GM19193 (cell line): ENCODE data around the gene ZZZ3.

Source experiments
- POLR2A ChIP-seq: IDR thresholded peaks from 4 replicates; pipeline ENCODE4 v1.6.1; 2011; ENCODE audit not compliant: insufficient read depth, insufficient read length; ENCODE audit errors: extremely low read depth

ZZZ3 gene

DNA sequence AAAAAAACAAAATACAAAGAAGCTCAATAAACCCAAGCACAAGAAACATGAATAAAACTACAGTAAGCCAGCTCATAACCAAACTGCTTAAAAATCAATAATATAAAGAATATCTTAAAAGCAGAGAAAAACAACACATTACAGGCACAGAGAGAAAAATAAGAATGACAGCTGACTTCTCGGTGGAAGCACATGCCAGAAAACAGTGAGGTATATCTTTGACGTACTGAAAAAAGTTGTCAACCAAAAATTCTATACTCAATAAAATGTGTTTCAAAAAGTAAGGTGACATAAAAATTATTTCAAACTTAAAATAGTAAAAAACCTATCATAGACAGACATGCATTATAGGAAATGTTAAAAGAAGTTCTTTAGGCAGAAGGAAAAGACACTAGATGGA, 33.3 kb downstream of the ZZZ3 start:
- no peak for TF ChIP-seq POLR2A

DNA sequence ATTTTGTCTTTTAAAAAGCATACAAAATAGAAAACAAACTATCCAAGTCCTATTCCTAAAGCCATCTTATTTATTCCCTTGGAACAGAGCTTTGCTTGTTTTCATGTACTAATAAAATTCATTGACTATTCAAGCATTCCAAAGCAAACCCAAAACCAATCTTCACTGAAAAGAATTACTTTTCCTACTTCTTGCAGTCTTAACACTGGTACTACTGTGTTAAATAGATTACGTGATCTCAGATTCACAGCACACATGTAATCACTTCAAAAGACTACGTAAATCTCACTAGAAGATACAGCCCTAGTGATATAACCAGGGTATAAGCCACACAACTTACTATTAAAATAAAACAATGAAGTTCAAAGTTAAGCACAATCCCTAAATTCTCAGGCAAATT, 39.0 kb downstream of the ZZZ3 start:
- TF ChIP-seq POLR2A = no peak

DNA sequence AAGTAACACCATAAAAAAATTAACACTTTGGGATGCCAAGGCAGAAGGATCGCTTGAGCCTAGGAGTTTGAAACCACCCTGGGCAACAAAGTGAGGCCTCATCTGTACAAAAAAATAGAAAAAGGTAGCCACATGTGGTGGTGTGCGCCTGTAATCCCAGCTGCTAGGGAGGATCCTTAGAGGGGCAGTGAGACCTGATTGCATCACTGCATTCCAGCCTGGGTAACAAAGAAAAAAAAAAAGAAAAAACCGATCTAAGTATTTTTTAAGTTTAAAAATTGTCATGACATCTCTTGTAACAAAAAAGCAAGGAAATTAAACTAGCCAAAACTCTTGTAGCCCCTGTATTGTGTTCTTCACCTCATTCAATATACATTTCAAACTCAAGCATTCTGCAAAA, 39.5 kb downstream of the ZZZ3 start:
- TF ChIP-seq POLR2A = no peak

DNA sequence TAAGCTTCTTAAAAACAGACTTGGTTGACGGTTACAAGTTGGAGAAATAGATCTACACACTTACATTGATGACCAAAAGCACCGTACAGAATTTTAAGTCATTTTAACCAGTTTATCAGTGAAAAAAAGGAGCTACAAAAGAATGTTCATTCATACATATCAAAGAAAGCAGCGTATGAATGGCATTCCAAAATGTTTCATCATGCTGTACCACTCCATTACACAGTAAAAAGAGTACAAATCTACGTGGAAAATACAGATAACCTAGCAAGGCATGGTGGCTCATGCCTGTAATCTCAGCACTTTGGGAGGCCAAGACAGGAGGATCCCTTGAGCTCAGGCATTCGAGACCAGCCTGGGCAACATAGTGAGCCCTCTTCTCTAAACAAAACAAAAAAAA, 40.3 kb downstream of the ZZZ3 start:
- TF ChIP-seq POLR2A = no peak

DNA sequence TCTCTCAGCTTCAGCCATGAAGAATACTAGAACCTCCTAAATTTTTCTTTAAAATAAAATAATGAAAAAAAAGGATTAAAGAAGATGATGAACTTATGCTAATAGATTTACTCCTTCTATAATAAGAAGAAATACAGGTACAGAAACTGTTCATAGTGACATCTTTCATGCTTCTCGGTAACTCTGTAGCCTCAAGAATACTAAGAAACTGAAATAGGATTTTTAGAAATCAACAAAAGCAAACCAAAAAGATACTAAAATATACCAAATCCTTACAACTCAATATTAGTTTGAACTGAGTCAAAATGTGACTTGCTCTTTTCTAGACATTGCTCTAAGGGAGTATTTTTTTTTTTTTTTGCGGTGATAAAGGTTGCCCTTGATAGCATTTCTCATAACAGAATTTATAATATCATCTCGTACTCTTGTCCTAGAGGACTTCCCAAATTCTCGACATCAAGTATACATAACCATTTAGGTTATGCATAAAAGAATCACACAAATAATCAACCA, 42.8 kb downstream of the ZZZ3 start:
- no peak for TF ChIP-seq POLR2A

DNA sequence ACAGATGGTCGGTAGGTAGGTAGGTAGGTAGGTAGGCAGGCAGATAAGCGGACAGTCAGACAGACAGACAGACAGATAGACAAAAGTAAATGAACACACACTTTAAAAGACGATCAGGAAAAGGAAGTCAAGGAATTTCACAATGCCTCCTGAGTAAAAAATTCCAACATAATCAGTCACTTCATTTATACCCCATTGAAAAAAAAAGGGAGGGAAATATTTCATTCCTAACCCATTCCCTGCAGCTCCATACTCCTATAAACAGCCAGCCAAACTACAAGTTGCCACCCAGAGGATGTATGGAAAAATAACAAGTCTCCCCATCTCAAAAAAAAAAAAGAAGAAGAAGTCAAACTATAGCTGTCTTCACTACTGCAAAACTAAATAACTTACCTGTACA, 43.4 kb downstream of the ZZZ3 start:
- no peak for TF ChIP-seq POLR2A

DNA sequence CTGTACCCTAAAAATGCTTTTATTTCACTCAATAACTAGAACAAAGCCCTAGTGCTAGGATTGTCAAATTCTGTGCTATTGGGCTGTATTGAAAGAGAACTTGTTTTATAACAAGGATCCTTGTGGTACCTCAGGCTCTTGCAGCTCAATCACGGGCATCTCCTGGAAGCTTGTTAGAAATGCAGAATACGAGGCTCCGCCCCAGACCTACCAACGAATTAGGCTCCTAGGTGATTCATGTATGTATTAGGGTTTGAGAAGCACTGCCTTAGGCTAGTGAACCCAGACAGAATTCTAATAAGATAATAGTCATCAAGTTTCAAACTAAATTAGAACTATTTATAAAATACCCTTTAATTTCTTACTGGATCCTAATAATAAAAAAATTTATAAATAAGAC, 45.6 kb downstream of the ZZZ3 start:
- no peak for TF ChIP-seq POLR2A
